HG02763 (cell line): ENCODE results near the gene CPA2.

Experiments
- ATAC-seq: cut with Tn5 transposase; IDR thresholded peaks from one replicate; pipeline ENCODE4 v1.9.1; 2021; ENCODE audit warnings: mild to moderate bottlenecking, moderate library complexity; ENCODE audit not compliant: unreplicated experiment

The CPA2 gene

GRCh38 chr7:130278860-130279259, 12.2 kb downstream of the CPA2 start:
- ATAC-seq, result no peak

GRCh38 chr7:130279286-130279685, 12.6 kb downstream of the CPA2 start:
- no peak for ATAC-seq

- no peak for ATAC-seq
These were observed 13.2 kb downstream of the CPA2 start for GRCh38 chr7:130279906-130280305.

- ATAC-seq, result no peak
These were observed 14.6 kb downstream of the CPA2 start for GRCh38 chr7:130281260-130281659.

DNA sequence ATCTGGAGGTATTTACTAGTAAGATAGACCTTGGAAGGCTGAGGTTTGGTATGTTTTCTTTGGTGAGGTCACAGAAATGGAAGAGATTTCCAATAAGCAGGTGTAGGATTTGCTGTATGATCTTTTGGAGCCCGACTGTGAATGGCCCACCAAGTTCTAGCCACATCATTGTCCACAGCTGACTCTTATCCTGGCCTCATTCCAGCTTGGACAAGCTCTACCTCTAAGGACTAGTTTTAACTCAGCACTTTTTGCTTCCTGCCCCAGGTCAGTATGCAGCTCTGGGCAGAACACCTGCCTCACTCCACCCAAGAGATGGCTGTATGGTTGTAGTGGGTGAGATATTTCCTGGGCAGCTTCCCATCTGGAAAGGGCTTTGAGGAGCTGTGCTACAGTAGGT, 20.2 kb downstream of the CPA2 start:
- no peak for ATAC-seq

- ATAC-seq, result no peak
These were observed 21.5 kb downstream of the CPA2 start for GRCh38 chr7:130288168-130288567.

- ATAC-seq, result no peak
These were observed 22.2 kb downstream of the CPA2 start for GRCh38 chr7:130288829-130289228.

- ATAC-seq, result no peak
These were observed 22.8 kb downstream of the CPA2 start for GRCh38 chr7:130289478-130289877.

GRCh38 chr7:130290745-130291144, 24.1 kb downstream of the CPA2 start:
- ATAC-seq, result no peak

- ATAC-seq, result no peak
These were observed 26.1 kb downstream of the CPA2 start, which contains the start of gene CPA4 for GRCh38 chr7:130292682-130293257. TSS of gene CPA4 (plus strand) at chr7:130293161. CDS start at chr7:130293181, 20 bp downstream.

DNA sequence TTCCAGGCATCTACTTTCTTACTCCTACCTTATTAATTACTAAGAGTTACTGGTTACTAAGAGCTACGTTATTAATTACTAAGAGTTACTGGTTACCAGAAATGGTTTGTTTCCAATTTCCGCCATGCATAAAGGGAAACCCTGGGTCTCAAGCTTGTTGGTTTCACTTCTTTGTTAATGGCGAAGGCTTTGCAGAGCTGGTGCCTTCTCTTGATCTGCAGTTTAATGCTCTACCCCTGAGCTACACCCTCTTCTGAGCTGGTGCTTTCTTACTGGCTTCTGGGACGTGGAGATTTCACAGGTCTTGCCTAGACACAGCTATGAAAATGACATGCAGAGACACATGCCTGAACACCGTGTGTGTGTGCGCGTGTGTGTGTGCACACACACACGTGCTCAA, 26.9 kb downstream of the CPA2 start:
- no peak for ATAC-seq

DNA sequence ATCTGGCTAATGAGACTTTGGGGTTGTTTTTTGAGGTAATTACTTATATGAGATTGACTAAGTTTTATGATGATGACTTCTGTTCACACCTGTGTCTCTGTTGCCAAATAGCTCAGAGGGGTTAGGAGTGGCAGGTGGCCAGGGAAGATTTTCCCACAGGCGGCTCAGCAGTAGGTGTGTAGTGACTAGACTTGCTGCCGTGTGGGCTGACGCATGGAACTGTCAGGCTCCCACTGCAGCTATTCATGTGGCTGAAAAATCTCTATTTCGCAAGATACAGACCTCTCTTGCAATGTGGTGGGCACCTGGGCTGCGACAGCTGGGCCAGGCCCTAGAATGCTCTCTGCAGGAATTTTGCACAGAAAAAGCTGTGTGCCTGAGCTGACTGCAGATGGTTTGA, 27.7 kb downstream of the CPA2 start:
- no peak for ATAC-seq

DNA sequence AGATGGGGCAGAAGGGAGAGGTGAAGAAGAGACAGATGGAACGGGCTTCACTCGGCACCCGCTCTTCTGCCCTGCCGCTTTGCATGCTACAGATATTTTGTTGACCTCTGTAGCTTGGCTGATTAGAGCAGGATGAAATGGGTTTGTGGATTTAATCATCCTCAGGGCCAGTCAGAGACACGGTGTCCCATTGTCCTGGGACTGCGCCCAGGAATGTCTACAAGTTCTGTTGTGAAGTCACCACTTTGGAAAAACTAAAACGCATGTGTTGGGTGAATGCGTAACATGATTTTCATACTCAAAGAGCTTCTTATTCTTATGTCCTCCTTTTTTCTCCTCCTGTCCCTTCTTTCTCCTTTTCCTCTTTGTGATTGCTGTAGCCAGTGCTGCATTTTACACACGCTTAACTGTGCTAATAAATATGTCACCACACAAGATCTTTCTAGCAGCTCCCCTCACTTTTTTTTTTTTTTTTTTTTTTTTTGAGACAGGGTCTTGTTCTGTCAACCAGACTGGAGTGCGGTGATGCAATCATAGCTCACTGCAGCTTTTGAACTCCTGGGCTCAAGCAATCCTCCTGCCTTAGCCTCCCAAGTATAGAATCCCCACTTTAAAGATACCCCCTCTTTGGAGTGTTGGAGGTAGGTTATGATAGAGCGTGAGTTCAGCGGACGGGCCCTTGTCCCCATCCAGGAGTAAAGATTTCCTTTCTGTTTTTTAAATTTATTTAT, 29.7 kb downstream of the CPA2 start:
- no peak for ATAC-seq

GRCh38 chr7:130297628-130298543, 31.2 kb downstream of the CPA2 start:
- ATAC-seq, result no peak

DNA sequence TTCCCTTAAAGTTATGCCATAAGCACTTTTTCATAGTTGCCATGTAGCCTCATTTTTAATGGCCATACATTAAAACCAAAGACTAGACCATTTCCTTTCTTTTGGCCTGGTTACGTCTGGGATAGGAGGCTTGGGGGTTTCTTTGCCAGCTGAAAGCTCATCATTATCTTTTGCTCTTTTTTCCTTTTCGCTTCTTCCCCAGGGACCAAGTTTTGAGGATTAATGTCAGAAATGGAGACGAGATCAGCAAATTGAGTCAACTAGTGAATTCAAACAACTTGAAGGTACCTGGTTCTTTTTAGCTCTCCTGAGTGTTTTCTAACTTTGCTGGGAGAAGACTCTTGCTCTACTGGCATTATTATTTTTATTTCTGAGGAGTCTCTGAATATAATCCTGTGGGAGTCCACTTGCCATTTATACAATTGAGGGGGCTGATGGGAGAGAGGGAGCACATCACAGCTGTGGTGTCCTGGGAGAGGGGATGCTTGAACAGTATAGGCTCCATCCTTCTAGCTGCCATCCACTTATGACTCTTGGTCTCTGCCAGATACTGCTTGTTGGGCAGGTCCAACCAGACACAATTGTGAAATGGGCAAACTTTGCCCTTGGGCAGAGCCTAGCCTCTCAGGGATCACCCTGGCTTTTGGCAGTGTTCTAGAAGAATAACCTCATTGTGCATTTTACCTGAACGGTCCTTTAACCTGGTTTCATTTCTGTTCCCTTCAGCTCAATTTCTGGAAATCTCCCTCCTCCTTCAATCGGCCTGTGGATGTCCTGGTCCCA, 32.1 kb downstream of the CPA2 start:
- ATAC-seq, result no peak

DNA sequence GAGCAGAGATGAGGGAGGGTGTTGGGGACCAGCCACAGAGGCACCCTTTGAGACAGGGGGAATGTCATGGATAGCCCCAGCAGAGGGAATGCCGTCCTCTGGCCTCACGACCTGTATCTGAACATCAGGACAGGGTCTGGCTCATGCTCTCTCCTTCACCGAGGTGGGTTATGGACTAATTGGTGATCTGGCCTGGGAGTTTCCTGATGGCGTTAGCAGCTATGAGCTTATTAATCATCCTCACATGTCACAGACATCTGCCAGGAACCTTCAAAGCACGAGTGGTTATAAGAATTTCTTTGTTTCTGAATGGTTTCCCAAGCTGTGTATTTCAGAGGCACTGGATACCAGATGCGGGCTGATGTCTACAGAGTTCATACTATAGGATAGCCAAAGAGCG, 33.2 kb downstream of the CPA2 start:
- ATAC-seq, result no peak

- no peak for ATAC-seq
These were observed 34.9 kb downstream of the CPA2 start for GRCh38 chr7:130301501-130302020.

- no peak for ATAC-seq
These were observed 36.0 kb downstream of the CPA2 start for GRCh38 chr7:130302649-130303048.

- ATAC-seq, result no peak
These were observed 36.5 kb downstream of the CPA2 start for GRCh38 chr7:130303127-130303526.

DNA sequence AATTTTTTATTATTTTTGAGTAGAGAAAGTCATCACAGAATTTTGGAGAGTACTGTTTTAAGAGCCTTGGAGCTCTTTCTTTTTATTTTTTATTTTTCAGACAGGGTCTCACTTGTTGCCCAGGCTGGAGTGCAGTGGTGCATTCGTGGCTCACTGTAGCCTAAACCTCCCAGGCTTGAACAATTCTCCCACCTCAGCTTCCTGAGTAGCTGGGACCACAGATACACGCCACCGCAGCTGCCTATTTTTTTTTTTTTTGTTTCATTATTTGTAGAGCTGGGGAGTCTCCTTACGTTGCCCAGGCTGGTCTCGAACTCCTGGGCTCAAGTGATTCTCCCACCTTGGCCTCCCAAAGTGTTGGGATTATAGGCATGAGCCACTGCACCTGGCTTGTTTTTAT, 36.9 kb downstream of the CPA2 start:
- no peak for ATAC-seq

DNA sequence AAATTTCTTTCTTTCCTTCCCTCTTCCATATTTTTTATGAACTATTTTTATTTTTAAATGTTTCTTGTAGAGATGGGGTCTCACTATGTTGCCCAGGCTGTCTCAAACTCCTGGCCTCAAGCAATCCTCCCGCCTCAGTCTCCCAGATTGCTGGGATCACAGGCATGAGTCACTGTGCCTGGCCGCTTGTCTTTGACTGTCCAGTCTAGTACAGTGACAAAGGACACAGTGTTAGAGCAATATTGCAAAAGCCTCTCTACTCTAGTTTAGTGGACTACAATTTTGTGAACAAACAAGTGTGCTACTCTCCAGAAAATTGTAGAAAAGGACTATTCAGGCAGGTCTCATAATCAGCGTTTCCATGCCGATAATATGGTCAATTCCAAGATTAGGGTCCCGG, 37.3 kb downstream of the CPA2 start:
- ATAC-seq, result no peak
